Esophagus squamous epithelium (tissue), 4 donors: ENCODE data around the gene KCNE5.

Source experiments
- CTCF ChIP-seq, 6 experiments: fragments of 450-650 bp in 4 of 6; fragments of 200-600 bp in 2 of 6; sonication (generic) in 2 of 6; IDR thresholded peaks; one replicate each; pipeline ENCODE4 v1.5.1; 2016 to 2019; ENCODE audit warnings: antibody characterized with exemption in 6 of 6, mild to moderate bottlenecking in 4 of 6, moderate library complexity in 4 of 6
- POLR2A ChIP-seq, 4 donors: fragments of 450-650 bp; IDR thresholded peaks; one replicate each; pipeline ENCODE4 v1.6.1; 2017; ENCODE audit warnings: antibody characterized with exemption in 4 of 4, mild to moderate bottlenecking in 4 of 4, moderate library complexity in 3 of 4

- TF ChIP-seq CTCF (IDR thresholded peaks at IDR 0.05), result no peak
- TF ChIP-seq POLR2A (IDR thresholded peaks at IDR 0.05), result no peak
Observed at GRCh38 chrX:109590176-109590575, 34.8 kb downstream of the KCNE5 start.
